GM19328 (cell line): Measurements from ENCODE around the gene MACROD2.
"Not testable (repeated sequence)": the region's sequence is repeated elsewhere in the genome, so short reads cannot be mapped to it uniquely, and the experiment has no call there.

Experiments used
- ATAC-seq: cut with Tn5 transposase; IDR thresholded peaks from one replicate; pipeline ENCODE4 v1.9.1; 2021; ENCODE audit warnings: mild to moderate bottlenecking, moderate library complexity; ENCODE audit not compliant: unreplicated experiment

Gene MACROD2

DNA sequence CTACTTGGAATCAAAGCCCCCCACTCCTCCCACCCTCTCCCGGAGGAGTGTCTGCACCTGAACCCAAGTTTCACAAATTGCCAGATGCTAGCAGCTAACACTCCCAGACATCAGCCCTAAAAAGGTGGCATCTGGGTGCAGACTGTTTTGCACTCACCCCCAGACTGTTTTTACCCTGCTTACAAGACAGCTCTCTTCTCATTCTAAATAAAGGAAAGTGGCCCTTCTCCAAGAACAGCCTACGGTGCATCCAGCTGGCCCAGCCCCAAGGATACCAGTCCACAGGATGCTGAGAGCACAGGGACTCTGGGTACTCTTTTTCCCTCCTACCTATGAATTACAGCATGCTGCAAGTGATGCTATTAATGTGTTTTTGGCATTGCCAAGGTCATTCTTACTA, 1184.1 kb downstream of the MACROD2 start:
- no peak for ATAC-seq

DNA sequence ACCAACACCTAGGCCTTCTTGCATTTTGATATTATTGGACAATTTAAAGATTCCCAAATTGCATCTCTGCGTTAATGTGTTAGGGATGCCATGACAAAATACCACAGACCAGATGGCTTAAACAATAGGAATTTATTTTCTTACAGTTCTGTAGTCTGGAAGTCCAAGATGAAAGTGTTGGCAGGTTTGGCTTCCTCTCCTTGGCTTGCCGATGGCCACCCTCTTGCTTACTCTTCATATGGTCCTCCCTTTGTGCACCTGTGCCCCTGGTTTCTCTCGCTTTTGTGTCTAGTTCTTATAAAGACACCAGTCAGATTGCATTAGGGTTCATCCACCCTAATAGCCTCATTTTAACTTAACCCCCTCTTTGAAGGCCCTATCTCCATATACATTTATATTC, 1184.5 kb downstream of the MACROD2 start:
- no peak for ATAC-seq

DNA sequence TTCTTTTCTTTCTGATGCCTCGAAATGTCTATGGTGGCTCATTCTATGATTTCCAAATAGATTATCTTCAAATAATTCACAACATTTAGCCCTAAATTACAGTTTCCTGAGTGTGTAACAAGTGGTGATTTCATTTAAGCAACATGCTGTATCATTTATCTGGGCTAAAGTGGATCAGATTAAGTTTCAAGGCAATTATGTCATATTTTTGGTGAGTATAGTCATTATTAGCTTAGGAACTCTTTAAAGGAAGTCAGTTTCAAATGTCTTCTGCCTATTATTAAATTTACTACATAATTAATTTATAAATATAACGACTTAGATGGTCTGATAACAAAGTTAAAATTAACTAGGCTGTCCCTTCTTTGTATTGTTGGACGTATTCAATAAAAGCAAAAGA, 1190.0 kb downstream of the MACROD2 start:
- ATAC-seq, result no peak

DNA sequence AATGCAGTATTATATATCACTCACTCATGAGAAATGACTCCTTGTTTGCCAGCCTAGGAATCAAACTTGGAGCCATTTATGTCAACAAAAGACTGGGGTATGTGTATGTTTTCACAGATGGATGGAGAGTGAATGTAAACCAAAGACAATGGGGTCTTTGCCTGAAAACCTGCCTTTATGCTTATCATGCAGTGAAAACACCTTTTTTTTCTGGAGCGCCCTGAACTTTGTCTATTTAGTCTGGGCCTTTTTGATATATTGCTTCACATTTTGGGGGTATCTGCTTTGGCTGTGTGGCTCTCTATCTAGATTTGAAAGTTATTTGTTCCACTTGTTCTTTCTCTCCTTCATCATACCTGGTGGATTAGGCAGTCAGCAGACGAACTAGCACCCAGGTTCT, 1190.6 kb downstream of the MACROD2 start:
- no peak for ATAC-seq

DNA sequence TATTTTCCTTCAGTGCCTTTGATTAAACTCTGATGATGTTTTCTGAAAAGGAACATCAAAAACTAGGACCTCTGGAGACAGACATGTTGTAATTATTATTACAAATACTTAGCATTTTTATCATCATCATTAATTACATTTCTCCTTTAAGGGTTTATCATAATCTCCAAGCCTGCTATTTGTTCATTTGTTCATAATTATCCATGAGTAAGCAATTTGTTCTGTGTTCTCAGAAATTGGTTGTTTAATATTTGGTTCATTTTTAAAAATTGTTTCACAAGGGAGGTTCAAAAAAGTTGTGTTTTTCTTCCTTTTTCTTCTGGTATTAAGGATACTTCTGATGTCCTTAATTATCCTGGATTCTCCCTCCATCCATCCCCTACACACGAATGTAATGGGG, 1192.3 kb downstream of the MACROD2 start:
- no peak for ATAC-seq

DNA sequence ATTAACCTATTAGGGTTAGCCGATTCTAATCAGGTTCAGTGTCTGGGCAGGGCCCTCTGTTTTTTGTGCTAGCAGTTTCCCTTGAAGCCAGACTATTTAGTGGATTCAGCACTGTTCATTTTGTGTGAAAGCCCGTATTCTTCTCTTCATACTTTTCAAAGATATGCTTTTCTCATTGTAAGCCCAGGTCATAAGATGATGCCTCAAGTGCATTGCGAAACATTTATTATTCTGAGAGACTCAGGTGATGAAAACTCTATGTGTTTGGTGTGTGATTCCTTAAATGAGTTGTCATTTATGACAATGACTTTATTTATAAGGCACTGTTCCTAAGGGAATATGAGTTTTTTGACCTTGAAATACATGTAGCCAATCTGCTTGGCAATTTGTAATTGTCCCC, 1193.1 kb downstream of the MACROD2 start:
- ATAC-seq, result no peak

DNA sequence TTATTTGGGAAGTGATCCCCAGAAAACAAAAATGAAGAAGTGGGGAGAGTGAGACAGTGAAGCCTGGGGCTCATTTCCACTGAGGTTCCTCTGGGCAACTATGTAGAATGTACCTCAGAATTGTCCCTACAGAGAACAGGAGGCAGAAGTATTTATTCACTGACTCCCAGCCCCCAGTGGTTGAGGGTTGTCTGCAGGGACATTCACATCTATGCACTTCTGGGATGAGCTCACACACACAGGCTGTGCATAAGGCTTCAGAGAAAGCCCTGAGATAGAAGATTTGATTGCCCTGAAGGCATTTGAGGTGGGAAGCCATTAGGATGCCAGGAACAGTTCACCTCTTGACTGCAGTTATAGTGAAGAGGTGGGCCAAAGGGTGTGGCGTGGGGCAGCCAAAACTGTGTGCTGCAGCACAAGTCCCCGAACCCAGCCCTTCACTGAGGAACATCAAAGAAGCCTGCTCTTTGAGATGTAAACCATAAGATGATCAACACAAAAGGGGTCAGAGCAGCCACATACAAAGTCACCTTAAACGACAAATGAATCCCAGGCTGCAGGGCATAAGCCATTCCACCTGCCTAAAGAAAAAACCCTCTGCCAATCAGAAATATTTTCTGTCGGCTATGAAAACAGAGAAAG, 1195.9 kb downstream of the MACROD2 start:
- no peak for ATAC-seq

DNA sequence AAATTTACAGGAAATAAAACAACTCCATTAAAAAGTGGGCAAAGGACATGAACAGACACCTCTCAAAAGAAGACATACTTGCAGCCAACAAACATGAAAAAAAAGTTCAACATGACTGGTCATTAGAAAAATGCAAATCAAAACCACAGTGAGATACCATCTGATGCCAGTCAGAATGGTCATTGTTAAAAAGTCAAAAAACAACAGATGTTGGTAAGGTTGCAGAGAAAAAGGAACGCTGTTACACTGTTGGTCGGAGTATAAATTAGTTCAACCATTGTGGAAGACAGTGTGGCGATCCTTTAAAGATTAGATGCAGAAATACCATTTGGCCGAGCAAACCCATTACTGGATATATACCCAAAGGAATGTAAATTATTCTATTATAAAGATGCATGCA, 1200.1 kb downstream of the MACROD2 start:
- no peak for ATAC-seq

DNA sequence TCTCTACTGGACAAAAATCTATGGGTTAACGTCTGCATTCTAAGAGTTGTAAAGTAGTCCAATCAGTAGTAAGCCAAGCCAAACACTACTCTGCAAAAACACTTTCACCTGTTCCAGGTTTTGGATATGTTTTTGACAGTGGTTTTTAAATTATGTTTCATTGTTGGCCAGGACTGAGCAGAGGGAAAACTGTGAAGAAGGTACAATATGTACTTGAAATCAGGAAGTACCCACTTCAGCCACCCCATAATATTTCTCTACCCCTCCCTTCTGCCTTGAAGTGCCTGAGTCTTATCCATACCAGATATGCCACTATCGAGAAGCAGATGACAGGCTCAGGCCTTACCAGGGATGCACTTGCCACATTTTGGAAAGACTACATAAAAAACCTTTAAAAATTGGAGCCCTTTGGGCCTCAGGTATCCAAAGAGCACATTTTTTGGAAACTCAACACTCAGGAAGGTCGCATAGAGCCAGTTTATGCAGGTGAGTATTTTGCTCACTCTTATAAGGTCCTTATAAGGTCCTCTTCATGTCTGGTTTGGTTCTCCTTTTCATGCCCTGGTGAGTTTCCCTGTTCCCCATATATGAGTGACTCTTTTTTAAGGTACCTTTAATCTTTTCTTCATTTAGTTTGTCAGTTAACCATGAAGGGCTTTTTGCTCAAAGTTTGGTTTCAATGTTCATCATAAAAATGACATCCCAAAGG, 1201.4 kb downstream of the MACROD2 start:
- ATAC-seq, result no peak

DNA sequence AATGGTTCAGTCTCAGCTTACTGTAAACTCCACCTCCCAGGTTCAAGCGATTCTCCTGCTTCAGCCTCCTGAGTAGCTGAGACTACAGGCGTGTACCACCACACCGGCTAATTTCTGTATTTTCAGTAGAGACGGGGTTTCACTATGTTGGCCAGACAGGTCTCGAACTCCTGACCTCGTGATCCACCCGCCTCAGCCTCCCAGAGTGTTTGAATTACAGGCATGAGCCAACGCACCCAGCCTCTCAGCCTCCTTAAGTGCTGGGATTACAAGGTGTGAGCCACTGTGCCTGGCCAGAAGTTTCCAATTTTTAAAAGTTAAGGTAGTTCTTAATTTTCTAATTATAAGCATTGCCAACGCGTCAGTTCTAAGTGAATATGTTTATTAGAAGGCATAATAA, 1202.7 kb downstream of the MACROD2 start:
- not testable (repeated sequence) for ATAC-seq

DNA sequence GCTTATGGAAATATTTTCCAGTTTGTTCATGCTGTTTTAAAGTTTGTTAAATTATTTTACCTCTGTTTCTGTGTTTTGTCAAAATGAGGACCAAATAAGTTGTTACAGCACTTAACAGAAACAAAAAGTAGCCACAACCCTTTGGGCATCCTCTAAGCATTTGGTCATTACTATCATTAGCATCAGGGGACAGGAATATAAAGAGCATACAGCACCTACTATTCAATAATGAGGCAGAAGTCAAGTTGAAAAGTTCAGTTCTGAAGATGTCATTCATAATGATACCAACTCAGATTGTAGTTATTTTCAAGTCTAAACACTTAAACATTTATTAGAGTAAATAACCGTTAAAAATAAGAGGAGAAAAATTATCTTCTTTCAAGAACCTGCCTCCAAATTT, 1204.4 kb downstream of the MACROD2 start:
- ATAC-seq, result peak; percentile 35

DNA sequence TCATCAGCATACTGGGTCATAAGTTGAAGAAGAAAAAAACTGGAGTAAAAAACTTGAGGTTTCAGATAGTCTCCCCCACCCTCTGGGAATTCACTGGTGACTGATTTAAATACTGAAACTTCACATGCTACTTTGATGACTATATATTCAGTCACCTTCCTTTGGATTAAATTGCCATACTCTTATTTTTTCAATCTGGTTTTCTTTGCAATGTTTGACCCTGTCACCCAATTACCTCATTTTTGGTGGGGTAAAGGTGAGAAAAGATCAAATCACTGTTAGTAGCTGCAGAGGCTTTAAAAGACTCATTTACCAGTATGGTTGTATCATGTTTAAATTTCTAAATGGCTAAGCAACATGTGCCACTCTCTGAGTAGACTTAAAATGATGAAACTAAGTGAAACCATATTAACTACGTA, 1204.8 kb downstream of the MACROD2 start:
- peak; percentile 59 for ATAC-seq

DNA sequence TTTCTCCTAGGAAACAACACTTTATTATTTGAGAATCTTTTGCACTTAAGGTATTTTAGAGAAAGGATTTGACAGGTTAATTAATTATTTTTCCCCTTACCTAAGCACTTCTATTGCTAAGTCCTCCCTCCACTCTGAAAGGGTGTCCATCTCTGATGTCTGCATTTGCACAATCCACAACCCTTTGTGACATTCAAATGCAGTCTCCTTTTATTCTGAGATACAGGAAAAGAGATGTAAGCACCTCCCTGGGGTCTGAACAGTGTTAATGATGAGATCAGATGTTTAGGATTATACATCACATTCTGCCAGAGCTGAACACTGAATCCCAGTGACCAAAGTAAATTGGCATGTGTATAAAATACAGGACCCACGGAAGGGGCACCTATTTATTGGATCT, 1206.3 kb downstream of the MACROD2 start:
- ATAC-seq, result no peak

DNA sequence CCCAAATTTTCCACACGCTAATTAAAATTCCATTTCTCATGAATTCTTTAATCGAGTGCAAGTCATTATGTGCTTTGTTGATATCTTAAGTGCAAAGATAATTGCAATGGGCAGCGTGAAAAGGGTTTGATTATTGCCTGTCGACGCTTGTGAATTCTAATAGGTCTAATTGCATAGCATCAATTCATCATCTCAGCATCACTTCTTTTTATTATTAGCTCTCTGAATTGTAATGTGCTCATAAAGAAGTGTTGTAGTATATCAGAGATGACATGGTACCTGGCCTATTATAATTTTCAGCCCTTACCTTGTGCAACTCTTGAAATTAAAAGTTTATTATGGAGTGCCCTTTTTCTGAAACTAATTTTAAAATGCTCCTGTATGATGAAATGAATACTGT, 1208.9 kb downstream of the MACROD2 start:
- ATAC-seq, result no peak

DNA sequence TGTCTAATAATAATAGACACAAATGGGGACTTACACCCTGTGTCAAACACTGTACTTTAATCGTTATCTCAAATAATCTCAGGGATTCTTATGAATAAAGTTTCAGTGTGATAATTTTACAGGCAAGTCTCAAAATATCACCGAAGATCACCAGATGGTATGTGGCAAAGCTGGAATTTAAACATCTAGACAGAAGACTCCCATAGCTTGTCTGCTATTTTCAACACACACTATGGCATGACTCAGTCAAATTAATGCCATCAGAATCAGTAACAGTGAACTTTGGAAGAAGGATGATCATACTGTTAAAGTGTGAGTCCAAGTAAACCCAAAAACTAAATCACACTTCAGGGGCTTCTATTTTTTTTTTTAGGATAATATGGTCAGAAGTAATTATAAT, 1209.7 kb downstream of the MACROD2 start:
- no peak for ATAC-seq

DNA sequence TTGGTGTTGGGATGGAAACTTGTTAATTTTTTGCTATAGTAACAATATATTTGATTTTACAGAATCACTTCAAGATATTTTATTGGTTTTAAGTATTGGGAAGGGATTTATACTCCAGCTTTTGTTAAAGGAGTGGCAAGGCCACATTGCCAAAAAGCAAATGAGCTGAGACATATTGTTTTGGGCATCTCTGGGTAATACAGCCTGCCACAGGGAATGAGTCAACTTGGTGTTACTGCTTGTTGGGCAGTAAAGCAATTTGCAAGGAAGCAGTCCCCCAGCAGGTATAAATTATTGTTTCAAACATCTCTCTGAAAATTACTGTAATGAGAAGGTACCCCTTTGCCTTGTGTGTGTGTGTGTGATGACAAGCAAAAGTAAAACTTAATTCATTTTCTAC, 1210.4 kb downstream of the MACROD2 start:
- ATAC-seq, result no peak

DNA sequence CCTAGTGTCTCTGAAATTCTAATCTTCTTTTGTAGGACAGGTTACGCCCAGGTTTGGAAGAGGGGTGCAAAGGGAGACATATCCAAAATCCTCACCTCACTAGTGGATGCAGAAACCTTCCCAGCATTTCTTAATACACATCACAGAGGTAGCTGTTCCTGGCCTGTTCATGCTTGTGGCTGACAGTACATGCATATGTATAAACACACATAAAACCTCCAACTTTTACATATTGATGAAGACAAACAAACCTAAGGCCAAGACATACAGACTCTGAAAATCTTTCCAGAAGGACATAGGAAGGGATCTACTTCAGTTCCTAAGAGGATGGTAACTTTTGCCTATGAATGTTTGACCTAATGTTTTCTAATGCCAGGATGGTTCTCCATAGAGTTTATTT, 1214.2 kb downstream of the MACROD2 start:
- no peak for ATAC-seq

DNA sequence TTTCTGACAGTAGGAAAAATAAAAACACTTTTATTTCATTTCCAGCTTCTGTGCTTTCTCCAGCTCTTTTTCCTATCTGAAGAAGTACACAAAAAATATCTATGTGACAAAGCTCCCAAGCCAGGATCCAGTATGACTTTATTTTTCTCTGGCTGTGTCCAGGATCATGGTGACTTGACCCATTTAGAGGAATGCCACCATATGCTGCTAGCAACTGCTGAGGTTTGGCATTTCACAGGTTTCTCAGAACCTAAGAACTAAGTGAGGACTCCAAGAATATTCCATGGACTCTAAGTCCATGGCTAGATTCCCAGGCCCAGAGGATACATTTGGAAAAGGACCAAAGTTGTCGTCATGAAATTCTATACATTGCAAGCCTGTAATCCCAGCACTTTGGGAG, 1218.7 kb downstream of the MACROD2 start:
- ATAC-seq, result no peak

DNA sequence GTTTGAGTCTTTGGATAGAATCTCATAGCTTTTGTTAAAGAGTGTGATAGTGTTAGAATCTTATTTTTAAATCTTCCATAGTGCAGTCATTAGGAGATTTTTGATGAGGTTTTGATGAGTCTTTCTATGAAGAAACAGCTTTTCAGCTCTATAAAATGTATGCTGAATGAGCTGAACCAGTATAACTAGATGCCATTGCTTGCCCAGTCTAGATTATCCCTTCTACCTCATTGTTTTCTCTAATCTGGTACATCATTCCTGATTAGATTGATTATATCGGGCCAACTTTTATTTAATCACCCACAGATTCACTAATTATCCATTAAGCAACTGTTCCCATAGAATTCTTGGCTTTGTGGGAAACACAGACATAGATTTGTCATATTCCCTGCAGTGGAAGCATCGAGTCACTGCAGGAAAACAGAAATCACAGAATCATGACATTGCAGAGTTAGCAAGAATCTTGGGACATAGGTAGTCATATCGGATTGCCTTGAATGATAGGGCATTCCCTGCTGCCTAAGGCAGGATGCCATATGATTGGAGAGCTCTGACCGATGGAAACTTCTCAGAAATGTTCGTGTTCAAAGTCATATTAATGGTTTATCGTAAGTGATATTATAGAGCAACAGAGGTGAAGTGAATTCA, 1224.8 kb downstream of the MACROD2 start:
- ATAC-seq, result no peak

DNA sequence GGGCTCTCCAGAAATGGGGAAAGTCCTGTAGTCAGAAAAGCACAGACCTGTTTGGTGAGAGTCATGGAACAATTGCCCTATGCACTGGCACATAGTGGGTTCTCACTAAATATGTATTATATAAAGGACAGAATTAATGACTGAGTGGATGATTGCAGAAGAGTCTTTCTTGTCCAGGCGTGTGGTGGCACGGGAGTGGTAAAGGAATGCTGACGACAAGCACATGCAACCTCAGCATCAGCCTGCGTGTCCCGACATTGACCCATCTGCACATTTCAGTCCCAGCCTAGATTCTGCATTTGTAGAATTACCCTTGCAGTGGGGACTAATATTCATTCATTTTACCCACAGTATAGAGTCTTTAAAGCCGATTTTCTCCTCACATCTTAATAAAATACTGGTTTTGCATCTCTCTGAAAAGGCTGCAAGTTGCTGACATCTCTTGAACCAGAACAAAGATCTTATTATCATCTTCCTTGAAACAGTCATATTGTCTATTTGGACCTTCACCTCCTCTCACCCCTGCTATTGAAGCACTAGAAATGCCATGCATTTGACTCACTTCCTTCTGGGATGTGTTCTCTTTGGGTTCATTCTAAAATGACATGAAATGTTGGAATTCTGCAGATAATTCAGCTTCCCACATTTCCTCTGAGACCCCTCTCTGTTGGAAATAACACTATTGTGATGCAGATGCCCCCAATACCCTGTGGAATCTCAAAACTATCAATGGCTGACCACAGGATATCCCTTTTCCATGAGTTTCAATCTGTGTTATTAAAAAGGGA, 1225.7 kb downstream of the MACROD2 start:
- ATAC-seq, result no peak

DNA sequence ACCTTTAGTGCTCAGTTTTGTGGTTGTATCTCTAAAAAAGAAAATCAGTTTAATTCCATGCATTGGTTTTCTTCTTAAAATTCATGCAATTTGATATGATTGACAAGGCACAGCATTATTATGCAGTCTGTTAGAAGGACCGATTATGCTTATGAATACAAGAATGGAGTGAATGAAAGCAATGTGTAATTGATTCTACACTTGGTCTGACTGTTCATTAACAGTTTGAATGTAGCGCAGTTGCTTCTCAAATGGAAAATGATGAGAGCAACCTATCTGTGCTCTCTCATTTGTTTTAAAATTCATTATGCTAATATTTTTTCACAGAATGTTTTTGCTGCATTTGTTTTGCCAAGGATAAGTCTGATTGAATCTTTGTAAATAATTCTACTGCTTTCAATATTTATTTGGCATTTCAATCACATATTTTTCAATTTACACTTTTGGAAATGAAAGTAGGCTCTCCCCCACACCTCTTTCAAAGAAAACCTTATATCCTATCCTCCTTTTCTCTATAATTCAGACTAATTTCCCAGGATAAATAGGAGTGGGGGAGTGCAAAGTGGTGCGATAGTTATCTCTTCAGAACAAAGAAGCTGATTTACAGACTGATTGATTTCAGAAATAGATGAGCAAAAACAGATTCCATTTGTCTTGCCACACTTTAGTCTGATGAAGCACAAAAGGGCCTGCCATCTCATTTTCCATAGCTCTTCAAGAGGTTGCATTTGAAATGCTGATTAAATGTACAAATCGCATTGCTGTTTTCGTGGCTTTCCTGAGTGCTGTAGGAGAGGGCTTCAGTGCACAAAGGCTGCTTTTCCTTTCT, 1227.4 kb downstream of the MACROD2 start:
- no peak for ATAC-seq
